Measurements from ENCODE around the gene SNX21. TPM values are rescaled to one million over a fixed set of nuclear protein-coding genes. Genes with fewer than 3 reads are reported as not detected.

Gene SNX21
- total and polyA plus RNA-seq, 9 of the 15 experiments (the other 6 are each of a cell fraction or from before 2014, with no cell fraction given), result 0.10 to 1.2 (median 0.42) TPM

GRCh38 chr20:45792317-45793118 lies 41.1 kb upstream of the SNX21 start (continued):
- TF ChIP-seq, protein P1, sequence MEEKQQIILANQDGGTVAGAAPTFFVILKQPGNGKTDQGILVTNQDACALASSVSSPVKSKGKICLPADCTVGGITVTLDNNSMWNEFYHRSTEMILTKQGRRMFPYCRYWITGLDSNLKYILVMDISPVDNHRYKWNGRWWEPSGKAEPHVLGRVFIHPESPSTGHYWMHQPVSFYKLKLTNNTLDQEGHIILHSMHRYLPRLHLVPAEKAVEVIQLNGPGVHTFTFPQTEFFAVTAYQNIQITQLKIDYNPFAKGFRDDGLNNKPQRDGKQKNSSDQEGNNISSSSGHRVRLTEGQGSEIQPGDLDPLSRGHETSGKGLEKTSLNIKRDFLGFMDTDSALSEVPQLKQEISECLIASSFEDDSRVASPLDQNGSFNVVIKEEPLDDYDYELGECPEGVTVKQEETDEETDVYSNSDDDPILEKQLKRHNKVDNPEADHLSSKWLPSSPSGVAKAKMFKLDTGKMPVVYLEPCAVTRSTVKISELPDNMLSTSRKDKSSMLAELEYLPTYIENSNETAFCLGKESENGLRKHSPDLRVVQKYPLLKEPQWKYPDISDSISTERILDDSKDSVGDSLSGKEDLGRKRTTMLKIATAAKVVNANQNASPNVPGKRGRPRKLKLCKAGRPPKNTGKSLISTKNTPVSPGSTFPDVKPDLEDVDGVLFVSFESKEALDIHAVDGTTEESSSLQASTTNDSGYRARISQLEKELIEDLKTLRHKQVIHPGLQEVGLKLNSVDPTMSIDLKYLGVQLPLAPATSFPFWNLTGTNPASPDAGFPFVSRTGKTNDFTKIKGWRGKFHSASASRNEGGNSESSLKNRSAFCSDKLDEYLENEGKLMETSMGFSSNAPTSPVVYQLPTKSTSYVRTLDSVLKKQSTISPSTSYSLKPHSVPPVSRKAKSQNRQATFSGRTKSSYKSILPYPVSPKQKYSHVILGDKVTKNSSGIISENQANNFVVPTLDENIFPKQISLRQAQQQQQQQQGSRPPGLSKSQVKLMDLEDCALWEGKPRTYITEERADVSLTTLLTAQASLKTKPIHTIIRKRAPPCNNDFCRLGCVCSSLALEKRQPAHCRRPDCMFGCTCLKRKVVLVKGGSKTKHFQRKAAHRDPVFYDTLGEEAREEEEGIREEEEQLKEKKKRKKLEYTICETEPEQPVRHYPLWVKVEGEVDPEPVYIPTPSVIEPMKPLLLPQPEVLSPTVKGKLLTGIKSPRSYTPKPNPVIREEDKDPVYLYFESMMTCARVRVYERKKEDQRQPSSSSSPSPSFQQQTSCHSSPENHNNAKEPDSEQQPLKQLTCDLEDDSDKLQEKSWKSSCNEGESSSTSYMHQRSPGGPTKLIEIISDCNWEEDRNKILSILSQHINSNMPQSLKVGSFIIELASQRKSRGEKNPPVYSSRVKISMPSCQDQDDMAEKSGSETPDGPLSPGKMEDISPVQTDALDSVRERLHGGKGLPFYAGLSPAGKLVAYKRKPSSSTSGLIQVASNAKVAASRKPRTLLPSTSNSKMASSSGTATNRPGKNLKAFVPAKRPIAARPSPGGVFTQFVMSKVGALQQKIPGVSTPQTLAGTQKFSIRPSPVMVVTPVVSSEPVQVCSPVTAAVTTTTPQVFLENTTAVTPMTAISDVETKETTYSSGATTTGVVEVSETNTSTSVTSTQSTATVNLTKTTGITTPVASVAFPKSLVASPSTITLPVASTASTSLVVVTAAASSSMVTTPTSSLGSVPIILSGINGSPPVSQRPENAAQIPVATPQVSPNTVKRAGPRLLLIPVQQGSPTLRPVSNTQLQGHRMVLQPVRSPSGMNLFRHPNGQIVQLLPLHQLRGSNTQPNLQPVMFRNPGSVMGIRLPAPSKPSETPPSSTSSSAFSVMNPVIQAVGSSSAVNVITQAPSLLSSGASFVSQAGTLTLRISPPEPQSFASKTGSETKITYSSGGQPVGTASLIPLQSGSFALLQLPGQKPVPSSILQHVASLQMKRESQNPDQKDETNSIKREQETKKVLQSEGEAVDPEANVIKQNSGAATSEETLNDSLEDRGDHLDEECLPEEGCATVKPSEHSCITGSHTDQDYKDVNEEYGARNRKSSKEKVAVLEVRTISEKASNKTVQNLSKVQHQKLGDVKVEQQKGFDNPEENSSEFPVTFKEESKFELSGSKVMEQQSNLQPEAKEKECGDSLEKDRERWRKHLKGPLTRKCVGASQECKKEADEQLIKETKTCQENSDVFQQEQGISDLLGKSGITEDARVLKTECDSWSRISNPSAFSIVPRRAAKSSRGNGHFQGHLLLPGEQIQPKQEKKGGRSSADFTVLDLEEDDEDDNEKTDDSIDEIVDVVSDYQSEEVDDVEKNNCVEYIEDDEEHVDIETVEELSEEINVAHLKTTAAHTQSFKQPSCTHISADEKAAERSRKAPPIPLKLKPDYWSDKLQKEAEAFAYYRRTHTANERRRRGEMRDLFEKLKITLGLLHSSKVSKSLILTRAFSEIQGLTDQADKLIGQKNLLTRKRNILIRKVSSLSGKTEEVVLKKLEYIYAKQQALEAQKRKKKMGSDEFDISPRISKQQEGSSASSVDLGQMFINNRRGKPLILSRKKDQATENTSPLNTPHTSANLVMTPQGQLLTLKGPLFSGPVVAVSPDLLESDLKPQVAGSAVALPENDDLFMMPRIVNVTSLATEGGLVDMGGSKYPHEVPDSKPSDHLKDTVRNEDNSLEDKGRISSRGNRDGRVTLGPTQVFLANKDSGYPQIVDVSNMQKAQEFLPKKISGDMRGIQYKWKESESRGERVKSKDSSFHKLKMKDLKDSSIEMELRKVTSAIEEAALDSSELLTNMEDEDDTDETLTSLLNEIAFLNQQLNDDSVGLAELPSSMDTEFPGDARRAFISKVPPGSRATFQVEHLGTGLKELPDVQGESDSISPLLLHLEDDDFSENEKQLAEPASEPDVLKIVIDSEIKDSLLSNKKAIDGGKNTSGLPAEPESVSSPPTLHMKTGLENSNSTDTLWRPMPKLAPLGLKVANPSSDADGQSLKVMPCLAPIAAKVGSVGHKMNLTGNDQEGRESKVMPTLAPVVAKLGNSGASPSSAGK (IDR thresholded peaks at IDR 0.05), result no peak
- TF ChIP-seq ZBTB1 (CRISPR knock-in tag; IDR thresholded peaks at IDR 0.05; ENCODE audit: borderline replicate concordance, low read depth), result 0 out of 2 replicates have a peak, but pooled peaks have one; percentile 2
- TF ChIP-seq MYC (IDR thresholded peaks at IDR 0.05; ENCODE audit: low read depth, low read length), result 0 out of 2 replicates have a peak, but pooled peaks have one; percentile 8
- no peak for TF ChIP-seq MYC (CRISPR knock-in tag; IDR thresholded peaks at IDR 0.05; ENCODE audit: borderline replicate concordance, low read depth)
- TF ChIP-seq RBM25 (IDR thresholded peaks at IDR 0.05; ENCODE audit: low read depth, low read length, severe bottlenecking), result no peak
- TF ChIP-seq, protein P2, sequence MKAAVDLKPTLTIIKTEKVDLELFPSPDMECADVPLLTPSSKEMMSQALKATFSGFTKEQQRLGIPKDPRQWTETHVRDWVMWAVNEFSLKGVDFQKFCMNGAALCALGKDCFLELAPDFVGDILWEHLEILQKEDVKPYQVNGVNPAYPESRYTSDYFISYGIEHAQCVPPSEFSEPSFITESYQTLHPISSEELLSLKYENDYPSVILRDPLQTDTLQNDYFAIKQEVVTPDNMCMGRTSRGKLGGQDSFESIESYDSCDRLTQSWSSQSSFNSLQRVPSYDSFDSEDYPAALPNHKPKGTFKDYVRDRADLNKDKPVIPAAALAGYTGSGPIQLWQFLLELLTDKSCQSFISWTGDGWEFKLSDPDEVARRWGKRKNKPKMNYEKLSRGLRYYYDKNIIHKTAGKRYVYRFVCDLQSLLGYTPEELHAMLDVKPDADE (conservative IDR thresholded peaks at IDR 0.05; ENCODE audit: control insufficient read depth, low read depth, low read length), result no peak
- TF ChIP-seq SRSF9 (IDR thresholded peaks at IDR 0.05; ENCODE audit: borderline replicate concordance, low read depth, low read length), result no peak
- TF ChIP-seq ZNF79 (CRISPR knock-in tag; IDR thresholded peaks at IDR 0.05; ENCODE audit: low read depth), result no peak
- TF ChIP-seq ZNF668 (CRISPR knock-in tag; IDR thresholded peaks at IDR 0.05), result no peak
- TF ChIP-seq MAFK (IDR thresholded peaks at IDR 0.05; ENCODE audit: low read length), result no peak
- TF ChIP-seq XRCC4 (IDR thresholded peaks at IDR 0.05; ENCODE audit: extremely low read depth, insufficient read depth, insufficient read length), result no peak
- TF ChIP-seq TCF7L2 (IDR thresholded peaks at IDR 0.05; ENCODE audit: low read depth, low read length), result no peak
- 0 out of 2 replicates have a peak, but pooled peaks have one; percentile 39 for TF ChIP-seq HMBOX1 (IDR thresholded peaks at IDR 0.05)
